KBM-7 (cell line): ENCODE measurements around the gene FADS6.

Experiments used
- DNase-seq: peaks from one replicate; pipeline ENCODE4 v3.0.0-alpha.2; 2015
- in situ Hi-C: fragments of 300-500 bp; cut with MboI; formaldehyde crosslinking; loops from 2 replicates; pipeline ENCODE4 v1.14.3; 2020; ENCODE audit warnings: low sequenced_read_pairs, low pct_unique_long_range_greater_than_20kb, mixed read lengths

FADS6 gene

DNA sequence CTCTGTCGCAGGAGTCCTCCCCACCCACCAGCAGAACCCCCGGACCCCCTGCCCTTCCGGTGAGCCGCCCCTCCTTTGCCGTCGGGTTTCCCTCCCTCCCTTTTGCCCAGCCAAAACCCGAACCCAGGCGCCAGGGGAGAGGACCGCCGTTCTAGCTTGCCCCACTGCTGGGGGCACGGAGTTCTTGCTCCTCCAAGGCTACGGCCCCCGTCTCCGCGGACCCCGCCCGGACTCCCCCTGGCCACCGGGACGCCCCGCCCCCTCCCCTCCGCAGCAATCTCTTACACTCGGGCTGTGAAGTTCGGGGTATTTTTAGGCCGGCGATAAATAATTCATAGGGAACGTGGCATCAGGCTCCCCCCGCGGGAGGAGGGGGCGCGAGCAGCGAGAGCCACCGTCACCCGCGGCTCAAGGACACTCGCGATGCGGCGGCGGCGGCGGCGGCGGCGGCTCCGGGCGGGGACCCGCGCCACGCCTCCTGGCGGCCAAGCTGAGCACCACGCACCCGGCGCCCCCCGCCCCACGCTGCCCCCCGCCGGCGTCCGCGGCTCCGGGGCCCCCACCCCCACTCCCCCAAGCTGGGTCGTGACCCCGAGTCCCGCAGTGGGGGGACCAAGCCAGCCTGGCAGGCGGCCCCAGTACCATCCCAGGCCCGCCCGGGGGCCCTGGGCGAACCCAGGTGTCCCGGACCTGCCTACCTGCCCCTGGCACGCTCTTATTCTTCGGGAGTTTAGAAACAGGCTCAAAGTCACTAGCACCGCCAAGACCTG, 33.8 kb downstream of the FADS6 start, which contains the start of gene GRIN2C:
GRIN2C (minus strand) TSS at position 427 of the 770 bp plus-strand sequence. CDS start 4,793 bp downstream, outside the sequence.
- no peak for DNase-seq
- in situ Hi-C loops, result no loop called here

DNA sequence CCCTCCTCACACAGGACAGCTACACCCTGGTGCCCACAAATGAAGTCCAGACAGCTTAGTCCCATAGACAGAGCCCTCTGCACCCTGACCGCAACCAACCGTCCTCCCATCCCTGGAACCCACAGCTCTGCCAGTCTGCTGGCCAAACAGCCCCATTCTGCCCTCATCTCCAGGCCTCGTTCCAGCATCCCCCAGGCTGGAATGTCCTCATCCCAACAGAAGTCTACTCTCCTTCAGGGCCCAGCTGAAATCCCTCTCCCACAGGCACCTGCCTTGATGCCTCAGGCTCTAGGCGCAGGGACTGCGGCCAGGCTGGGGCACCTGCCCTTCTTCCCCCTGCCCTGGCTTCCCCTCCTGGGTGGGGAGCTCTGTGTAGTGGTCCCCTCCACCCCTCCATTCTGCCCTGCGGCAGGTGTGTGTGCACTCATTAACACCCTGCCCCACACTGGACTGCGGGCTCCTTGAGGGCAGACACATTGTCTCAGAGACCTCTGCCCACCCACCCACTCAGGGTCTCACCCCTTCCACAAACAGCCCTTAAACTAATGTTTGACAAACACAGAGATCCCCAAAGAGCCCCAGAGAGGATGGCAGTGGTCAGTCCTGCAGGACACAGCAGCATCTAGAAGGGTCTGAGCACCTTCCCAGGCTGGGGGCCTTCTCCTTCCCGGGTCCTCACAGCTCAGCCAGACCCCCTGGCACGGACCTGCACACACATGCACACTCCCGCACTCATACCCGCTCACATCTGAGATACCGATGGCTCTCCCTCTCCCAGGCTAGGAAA, 34.6 kb downstream of the FADS6 start:
- no peak for DNase-seq
- in situ Hi-C loops, result no loop called here

DNA sequence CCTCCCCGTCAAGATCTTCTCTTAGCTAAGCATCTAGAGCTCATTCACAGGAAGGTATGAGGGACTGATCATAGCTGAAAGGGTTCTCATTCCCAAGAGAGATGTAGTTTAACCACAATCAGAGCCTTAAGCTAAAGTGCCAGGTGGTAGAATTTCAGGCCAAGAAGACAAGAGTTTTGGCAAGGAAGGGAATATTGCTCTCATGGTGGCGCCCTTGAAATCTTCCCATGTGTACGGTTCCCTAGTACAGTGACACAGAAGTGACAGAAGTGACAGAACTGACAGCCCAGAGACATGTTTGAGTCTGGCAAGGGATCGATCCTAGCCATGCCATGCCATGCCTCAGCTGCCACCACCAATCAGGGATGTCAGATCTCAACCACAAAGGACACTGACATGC, 36.2 kb downstream of the FADS6 start:
- in situ Hi-C loops, result no loop called here
- no peak for DNase-seq

DNA sequence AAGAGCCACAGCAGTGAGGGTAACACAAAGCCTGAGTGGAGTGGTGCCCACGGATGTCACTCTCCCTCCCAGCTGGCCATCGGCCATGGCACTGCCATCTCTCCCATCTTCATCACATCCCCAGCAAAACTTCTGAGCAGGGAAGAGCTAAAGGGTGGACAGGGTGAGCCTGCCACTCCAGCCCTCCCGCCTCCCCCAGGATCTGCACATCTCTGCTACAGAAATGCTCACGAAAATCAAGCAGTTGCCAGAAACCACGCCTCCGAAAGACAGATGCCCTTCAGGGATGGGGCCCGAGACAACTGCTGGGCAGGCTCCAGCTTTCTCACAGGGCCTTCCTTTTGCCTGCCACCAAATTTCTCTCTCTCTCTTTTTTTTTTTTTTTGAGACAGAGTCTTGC, 37.3 kb downstream of the FADS6 start:
- DNase-seq, result no peak
- in situ Hi-C loops, result no loop called here

DNA sequence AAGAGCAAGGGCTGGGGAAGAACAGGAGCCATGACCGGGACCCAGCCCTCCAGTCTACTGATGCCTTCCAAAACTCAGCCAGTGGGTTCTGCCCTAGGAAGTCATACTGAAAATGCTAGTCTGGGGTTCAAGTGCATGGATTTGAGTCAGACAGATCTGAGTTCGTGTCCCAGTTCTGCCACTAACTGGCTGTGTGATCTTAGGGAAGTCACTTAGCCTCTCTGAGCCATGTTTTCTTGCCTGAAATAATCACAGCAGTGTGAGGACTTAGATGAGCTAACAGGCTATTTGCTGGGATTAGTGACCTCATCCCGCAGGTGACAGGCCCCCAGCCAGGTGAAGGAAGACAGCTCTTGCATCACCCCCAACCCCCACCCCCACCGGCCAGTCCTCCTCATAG, 38.1 kb downstream of the FADS6 start:
- in situ Hi-C loops, result no loop called here

DNA sequence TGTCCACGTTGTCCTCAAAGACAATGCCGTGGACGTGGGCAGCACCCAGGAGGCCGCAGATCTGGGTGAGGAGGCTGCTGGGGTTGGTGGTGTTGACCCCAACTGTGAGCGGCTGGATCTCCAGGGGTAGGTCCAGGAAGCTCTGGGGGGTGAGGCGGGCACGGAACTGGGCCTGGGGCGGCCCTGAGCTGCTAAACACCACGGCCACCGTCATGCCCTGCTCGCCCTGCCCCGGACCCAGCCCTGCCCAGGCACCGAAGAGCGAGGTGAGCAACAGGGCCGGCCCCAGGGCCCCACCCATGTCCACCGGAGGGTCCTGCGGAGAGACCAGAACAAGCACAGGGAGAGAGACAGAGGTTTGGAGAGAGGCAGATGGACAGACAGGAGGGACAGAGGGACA, 38.6 kb downstream of the FADS6 start:
- DNase-seq, result no peak
- in situ Hi-C loops, result no loop called here

More for the DNA sequence above, 38.1 kb downstream of the FADS6 start:
- DNase-seq, result no peak

DNA sequence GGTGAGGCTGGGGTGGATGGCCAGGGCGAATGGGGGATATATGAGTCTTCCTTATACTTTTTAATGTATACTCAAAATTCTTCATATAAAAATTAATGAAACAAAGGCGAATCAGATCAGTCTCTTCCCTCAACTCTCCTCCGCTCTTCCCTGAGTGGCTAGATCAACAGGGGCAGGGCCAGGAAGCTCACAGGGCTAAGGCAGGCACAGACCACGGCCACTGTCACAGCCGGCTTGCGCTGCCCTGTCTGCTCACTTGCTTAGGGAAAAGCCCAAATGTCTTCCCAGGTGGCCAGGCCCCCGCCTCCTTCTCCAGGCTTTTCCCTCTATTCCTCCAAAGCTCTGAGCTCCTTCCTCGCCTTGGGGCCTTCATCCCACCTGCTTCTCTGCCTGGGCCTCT, 39.8 kb downstream of the FADS6 start:
- in situ Hi-C loops, result no loop called here
- no peak for DNase-seq

DNA sequence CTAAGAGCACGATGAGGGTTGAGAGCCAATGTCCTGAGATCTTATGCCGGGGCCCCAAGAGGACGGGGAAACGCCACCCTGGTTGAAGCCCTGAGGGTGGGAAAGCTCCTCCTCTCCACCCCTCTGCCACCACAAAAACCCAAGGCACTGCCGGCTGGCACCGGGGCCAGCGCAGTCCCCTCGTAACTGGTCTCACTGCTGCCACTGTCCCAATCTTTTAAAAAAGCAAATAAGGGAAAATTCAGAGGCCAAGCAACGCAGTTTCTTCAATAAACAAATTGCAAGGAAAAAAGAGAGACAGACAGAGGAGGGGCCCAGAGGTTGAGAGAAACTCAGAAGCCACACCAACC, 40.4 kb downstream of the FADS6 start:
- in situ Hi-C loops, result no loop called here

DNA sequence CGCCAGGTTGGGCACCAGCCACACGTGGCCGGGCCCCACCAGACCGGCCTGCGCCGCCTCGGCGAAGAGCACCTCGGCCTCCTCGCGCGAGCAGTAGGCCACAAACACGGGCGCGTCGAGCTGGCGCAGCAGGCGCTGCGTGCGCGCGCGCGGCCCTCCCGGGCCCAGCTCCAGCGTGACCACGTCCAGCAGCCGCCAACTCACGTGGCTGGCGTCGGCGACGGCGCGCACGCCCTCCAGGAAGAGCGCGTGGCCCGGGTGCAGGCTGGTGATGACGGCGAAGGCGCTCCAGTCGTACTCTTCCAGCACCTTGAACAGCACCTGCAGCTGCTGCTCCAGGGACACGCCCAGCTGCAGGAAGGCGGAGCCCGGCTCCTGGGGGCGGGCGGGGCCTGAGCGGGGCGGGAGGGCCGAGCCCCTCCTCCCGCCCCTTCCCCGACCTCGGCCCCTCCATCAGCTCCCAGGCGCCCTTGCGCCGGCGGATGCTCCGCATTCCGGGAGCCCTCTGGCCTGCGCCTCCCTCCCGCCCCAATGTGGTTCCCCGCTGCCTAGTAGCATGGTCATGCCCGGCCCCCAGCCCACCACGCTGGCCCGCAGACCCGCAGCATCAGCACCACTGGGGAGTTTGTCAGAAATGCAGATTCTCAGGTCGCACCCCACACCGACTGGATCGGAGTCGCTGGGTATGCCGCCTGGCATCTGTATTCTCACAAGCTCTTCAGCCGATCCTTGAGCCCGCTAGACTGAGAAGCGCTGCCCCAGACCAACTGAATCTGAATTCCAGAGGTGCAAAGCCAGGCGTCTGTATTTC, 41.0 kb downstream of the FADS6 start:
- no peak for DNase-seq
- in situ Hi-C loops, result no loop called here

More for the DNA sequence above, 40.4 kb downstream of the FADS6 start:
- DNase-seq, result no peak

DNA sequence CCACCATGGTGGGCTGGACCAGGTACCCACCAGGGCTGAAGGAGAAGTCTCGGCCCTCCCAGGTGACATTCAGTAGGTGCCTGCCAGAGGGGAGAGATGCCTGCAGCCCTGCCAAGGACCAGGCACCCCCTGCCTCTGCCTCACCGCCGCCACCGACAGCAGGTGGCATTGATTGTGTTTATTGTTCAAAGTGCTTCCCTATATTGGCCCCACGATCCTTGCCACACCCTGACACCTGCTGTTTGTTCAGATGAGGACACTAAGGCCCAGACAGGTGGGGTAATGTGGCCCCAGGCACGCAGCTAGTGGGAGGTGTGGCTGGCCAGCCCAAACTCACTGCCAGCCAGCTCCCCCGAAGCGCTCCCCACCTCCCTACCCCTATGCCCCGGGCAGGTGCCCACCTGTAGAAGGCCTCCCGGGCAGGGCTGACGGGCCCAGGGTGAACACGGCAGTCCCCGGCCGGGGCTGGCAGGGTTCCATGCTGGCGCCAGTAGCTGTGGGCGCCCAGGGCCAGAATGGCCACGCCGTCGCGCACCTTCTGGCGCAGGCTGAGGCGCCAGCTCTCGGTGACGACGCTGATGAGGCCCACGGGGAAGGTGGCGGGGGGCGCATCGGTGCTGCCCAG, 41.7 kb downstream of the FADS6 start:
- in situ Hi-C loops, result no loop called here
- no peak for DNase-seq

DNA sequence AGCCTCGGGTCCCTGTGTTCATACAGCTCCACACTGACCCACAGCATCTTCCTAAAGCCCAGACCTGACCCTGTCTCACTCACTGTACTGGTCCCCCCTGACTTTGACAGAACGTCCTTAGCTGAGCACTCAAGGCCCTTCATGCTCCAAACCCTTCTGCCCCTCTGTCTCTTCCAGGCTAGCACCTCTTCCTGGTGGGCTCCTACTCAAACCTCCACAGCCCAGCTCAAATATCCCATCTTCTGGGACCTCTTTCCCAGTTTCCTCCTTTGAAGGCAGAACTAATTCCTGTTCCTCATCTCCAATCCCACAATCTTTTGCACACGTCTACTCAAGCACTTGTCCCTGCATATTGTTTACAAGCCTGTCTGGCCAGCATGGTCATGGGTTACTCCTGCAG, 42.5 kb downstream of the FADS6 start:
- DNase-seq, result no peak
- in situ Hi-C loops, result no loop called here

DNA sequence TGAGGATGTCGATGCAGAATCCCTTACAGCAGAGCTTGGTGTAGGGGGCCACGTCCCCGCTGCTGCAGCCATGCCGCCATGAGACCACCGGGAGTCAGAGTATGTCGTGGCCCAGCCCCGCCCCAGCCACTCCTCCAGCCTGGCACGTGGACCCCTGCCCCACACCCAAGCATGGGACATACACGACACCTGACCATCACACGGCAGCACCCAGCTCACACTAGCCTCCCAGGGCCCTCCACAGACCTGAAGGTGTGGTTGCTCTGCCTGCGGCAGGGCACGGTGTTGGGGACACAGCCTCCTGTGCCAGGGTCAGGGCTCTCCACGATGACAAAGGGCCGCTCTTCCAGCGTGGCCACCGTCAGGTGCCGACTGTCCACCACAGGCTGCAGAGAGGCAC, 43.1 kb downstream of the FADS6 start:
- no peak for DNase-seq
- in situ Hi-C loops, result no loop called here

DNA sequence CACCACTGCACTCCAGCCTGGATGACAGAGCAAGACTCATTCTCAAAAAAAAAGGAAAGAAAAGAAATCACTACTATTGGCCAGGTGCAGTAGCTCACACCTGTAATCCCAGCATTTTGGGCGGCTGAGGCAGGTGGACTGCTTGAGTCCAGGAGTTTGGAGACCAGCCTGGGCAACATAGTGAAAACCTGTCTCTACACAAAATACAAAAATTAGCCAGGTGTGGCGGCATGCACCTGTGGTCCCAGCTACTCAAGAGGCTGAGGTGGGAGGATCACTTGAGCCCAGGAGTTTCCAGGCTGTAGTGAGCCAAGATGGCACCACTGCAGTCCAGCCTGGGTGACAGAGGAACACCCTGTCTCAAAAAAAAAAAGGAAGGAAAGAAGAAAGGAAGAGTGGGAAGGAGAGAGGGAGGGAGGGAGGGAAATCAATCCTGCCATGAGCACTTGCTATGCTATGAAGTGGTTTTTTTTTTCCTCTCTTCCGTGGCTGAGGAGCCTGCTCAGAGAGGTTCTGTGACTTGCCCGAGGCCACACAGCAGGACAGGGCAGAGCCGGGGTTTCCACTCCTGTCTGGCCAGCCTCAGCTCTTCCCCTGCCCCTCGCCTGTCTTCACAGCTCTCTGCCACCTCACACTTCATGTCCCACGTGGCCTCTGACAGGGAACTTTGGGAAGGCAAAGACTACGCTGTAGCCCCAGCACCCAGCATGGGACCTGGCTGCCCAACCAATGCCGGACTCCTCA, 44.6 kb downstream of the FADS6 start:
- in situ Hi-C loops, result no loop called here
- DNase-seq, result no peak

DNA sequence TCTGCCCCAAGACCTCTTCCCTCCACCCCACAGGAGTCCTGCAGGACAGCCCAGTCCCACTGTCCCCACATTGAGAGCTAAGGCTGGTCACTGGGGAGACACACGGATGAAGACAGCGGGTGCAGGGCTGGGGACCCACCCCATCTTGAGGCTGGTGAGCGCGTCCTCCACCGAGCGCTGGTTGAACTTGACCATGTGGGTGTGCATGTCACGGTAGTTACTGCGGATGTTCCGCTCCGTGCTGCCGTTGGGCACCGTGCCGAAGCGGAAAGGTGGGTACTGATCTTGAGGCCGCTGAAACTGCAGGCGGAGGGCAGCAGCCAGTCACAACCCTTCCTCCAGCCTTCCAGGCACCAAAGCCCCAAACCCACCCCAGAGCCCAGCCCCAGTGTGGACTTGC, 46.8 kb downstream of the FADS6 start:
- in situ Hi-C loops, result no loop called here
- DNase-seq, result no peak

DNA sequence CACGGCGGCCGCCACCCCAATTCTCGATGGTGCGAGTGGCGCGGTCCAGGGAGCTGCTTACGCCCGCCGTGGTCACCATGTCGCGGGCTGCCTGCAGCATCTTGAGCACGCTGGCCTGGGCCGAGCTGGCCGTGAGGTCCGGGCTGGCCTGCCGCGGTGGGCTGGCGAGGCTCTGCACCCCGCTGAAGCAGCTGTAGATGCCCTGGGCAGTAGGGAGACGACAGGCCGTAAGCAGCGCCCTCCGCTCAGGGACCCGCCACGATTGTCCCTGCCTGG, 50.1 kb downstream of the FADS6 start:
- in situ Hi-C loops, result no loop called here
- DNase-seq, result no peak

DNA sequence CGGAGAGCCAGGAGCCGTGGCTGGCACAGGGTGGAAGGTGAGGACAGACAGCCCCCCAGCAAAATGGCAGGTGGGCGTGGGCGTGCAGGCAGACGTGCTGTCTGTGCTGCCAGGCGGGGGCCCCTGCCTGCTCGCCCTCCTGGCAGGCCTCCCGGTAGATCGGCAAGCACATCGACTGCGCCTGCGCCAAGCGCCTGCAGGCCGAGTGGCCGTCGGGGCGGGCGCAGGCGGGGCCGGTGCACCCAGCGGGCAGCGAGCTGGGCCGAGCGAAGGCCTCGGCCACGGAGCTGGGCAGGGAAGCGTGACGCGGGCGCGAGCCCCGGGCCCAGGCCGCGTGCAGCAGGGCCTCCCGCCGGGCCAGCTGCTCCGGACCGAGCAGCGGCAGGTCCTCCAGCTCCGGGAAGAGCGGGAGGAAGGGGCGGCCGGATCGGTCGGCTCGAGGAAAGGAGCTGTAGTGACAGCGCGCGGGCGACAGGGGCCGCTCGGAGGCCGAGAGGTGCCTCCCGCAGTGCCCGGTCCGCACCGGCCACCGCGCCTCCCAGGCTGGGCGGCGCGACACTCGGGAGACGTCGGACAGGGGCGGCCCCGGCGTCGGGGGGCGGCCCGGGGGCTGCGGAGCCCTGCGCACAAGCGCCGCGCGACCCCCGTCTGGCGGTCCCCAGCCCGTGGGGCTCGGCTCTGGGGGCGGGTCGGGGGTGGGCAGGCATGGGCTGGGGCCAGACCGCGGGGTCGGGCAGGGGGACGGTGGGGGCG, 50.7 kb downstream of the FADS6 start:
- DNase-seq, result no peak
- in situ Hi-C loops, result no loop called here

DNA sequence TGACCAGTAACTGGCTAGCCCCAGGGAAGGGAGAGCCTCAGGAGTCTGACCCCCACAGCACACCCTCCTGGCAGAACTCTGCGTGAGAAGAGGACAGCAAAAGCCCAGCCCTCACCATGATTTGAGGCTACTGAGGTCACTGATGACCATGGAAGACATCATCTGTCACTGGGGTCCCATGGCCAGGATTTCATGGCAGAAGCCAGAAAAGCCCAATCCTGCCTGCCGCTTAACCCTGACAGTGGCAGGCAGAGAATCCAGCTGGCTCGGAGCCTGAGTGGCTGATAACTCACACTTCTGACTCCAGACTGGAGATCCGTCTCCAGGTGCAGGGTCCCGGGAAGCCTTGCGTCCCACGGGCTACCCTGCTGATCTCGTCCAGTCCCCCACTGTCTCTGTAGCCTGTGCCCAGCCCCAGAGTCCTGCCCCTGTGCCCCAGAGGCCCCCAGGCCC, 51.3 kb downstream of the FADS6 start:
- in situ Hi-C loops, result no loop called here
- DNase-seq, result no peak

DNA sequence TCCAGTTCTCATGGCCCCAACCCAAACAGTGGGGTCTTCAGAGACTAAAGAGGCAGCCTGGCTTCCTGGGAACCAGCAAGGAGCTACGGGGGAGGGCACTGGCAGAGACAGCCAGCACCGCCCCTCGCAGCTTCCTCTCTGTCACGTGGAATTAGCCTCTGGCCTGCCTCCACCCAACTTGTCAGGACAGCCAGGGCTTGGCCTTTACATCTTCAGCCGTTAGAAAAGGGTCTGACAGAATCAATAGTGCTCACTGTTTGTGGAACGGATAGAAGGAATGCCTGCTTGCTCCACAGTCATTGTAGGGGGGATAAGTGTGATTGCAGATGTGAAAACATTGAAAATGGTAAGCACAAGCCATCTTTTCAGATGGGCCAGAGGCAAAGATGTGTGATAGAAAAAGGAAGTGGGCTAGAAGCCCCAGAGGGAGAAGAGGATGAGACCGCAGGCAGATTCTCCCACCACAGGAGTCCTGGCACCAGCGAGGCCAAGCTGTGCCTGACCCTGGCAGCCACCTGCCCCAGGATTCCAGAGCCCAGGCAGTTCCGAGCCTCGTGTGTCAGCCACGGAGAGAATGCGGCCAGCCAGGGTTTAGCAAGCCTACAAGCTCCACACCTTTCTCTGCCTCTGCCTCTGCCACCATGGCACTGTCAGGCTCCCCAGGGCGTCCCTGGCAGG, 52.3 kb downstream of the FADS6 start:
- DNase-seq, result peak; percentile 74

More for the DNA sequence above, 52.3 kb downstream of the FADS6 start:
- in situ Hi-C loops, result no loop called here
